A172 (cell line): Measurements from ENCODE around the gene SNX13. TPM values are rescaled to one million over a fixed set of nuclear protein-coding genes. Genes with fewer than 3 reads are reported as not detected.

ENCODE experiments used
- DNase-seq: peaks from one replicate; pipeline ENCODE4 v3.0.0-alpha.2; 2015; ENCODE audit warnings: low spot score
- total RNA-seq: library from RNA; depleted of rRNA; stranded (reverse); fragments of >200 nt; shearing (Covaris generic); gene quantifications from 2 replicates; pipeline ENCODE4 v1.2.3, GENCODE V29; 2014; rRNA removed

The SNX13 gene
- total RNA-seq: 39.3 and 50.4 TPM in 2 replicates

- DNase-seq: peak; percentile 82
Measured at GRCh38 chr7:17940302-17940883, at the start of gene SNX13. SNX13 (minus strand) TSS chr7:17940494; CDS start chr7:17940295, 199 bp downstream.

DNA sequence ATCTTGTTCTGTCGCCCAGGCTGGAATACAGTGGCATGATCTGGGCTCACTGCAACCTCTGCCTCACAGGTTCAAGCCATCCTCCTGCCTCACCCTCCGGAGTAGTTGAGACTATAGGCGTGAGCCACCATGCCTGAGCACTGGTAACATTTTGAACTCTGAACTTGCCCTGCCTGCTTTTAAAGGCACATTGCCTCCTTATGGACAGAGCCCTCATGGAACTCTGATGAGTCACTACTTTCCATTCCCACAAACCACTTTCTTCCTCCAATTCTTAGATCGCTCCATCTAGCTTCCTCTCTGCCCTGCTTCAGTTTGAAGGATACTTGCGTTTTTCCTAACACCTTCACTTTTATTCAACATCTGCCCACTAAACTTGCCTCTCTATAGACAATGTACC is 49.3 kb upstream of the SNX13 start:
- DNase-seq: peak; percentile 52

DNA sequence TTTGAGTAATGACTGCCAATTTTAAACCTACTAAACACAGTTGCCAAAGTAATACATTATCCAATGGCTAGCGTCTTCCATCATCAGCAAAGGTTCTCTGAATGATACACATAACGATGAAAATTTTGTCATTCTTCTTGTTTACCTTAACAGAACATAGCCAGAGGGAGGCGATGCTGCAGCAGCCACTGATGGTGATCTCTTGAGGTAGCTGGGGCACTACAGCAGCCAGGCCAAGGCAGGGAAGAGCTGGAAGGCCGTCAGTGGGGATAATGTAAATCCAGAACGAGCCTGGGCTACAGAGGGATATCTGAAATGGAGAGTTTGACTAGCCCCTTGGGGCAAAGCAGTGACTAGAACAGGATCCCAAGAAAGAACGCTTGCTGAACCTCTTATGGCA is 48.6 kb upstream of the SNX13 start:
- DNase-seq: no peak

DNA sequence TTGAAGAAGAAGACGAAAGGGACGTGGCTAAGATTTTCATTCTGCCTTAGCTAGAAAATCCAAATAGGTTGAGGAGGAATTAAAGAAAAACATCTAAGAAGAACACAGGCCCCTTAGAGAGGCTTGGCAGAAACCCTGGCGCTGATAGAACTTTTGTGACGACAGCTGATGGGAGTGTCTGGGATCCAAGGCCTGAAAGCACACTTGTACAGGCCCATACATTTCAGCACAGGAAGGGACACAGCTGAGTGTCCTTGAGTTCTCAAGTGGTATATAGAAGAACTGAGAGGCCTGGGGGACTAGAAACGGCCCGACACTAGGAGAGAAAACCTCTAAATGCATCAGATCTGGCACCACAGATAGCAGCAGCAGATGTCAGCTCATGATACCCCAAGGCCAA is 47.8 kb upstream of the SNX13 start:
- no peak for DNase-seq

GRCh38 chr7:17986851-17987250 is 46.6 kb upstream of the SNX13 start:
- DNase-seq: peak; percentile 84

DNA sequence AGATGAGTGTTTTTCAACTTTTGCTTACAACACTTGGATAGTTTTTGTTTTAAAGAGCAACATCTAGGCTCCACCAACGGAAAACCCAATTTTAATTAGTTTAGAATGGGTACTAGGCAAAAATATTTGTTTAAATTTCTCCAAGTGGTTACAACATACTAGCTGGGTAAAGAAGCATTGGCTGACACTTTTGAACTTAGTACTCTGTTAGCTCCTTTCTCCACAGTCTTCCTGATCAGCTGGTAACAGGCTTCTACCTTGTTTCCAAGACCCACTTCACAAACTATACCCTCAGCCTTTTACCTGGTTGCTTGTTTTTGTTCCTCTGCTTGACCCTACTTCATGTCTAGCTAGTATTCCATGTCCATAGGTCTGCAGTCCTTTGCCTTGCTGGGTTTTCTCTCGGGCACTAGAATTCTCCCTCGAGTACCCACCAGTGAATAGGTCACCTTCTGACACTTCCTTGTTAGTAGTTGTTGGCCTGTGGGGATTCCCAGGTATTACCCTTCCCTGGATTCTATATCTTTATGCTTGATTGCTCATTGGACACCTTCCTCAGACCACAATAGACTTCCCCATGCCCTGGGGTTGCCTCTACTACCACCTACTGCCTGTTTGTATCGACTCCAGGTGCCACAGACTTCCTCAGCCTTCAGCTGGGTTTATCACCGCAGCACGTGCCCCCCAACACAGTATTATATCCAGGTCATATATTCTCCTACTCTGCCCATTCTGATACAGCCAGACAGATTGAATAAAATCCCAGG is 45.4 kb upstream of the SNX13 start:
- no peak for DNase-seq

- no peak for DNase-seq
Measured at GRCh38 chr7:17984288-17984687, 44.0 kb upstream of the SNX13 start.

DNA sequence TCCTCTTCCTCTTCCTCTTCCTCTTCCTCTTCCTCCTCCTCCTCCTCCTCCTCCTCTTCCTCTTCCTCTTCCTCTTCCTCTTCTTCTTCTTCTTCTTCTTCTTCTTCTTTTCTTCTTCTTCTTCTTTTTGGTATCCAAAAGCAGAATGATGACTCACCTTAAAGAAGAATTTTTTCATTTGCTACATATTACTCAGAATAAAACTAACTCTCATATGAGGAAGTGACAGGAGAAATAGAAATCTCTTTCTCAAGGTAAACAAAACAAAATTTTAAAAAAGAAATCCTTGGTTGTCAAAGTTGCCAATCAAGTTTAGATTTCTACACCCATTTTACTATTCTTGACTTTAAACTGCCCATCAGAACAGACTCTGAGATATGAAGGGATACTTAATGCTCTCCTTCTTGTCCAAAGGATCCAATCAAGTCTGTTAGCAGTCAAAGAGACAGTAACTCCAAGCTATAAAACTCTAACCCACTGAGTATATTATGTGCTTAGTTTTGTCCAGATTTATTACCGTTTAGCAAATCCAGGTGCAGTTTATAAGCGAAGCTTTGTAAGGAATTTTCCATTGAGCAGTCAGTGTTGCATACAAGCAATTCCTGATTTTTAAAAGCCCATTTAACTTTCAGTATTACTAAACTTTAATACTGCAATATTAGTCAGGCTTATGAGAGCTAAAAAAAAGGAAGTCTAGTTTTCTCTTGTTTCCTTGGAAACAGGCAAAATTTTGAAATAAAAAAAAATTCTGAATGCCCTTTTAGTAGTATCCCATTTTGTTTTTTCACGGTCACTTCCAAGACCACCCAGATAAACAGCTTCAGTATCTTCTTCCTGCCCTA is 43.1 kb upstream of the SNX13 start:
- DNase-seq: no peak

DNA sequence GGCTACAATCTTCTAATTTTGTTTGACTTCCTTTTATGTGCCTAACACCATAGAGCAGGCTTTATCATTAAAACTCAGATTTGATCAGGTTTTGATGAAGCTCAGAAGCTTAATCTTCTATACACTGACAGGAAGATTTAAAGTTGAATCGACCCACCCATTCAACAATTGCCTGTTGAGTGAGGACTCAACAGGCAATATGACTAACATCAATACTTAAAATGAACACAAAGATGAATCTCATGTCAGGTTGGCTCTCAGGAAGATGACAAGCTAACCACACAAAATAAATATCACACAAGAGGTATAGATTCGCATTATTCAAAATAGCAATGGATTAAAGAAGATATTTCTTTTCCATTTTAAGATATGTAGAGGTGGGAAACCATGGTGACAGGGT is 36.7 kb upstream of the SNX13 start:
- no peak for DNase-seq

DNA sequence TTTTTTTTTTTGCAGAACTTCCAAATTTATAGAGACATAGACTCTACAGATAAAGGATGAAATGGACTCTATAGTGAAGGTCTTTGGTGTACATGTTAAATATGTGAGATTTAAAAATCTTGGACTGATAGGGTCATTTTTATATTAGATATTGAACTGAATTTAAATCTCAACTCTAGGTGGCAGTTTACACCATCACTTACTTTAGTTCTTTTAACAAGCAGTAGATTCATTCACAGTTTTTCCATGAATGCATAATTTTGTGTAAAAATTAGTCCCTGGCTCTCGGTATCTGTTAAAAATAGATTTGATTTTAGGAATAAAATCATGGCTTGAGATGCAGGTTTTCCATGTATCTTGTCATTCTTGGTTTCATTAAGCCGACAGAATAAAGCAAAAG is 31.1 kb upstream of the SNX13 start:
- DNase-seq: peak; percentile 41

DNA sequence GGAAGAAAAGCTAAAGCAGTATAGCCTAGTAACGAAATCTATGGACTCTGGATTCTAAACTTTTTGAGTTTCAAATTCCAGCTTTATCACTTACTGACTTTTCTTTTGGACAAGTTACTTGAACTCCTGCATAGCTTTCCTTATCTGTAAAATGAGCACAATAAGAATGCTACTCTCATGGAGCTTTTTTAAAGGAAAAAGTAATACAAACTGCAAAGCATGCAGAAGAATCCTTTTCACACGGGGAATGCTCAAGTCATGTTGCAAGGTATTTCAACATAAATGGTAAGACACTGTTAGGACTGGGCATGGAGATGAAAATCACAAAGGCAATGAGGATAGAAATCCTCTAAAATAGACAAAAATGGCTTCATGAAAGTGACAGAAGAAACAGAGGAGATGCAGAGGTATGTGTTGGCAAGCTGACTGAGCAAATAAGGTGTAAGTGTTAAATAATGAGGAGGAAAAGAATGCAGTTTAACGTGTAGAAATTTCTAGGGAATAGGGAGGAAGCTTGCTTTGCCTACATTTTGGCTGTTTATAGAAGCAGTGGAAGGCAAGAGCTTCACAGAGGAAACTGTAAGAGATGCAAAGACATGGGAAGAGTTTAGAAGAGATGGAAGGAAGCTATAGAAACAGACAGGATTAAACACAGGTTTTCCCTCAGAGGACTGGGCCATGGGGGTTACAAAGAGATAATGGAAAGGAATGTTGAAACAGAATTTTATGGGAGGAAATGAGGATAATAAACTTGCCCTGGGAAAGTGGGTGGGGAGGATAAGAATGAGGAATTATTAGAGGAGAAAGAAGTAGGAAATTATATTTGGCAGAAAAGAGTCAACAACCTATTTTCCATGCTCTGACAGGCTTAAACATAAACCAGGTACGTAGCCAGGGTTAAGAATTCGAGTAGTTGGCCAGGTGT is 28.8 kb upstream of the SNX13 start:
- peak; percentile 14 for DNase-seq

GRCh38 chr7:17966706-17967105 is 26.4 kb upstream of the SNX13 start:
- DNase-seq: no peak

GRCh38 chr7:17965603-17966002 is 25.3 kb upstream of the SNX13 start:
- DNase-seq: peak; percentile 39

- DNase-seq: no peak
Measured at GRCh38 chr7:17963281-17963680, 23.0 kb upstream of the SNX13 start.

GRCh38 chr7:17962652-17963051 is 22.4 kb upstream of the SNX13 start:
- no peak for DNase-seq

DNA sequence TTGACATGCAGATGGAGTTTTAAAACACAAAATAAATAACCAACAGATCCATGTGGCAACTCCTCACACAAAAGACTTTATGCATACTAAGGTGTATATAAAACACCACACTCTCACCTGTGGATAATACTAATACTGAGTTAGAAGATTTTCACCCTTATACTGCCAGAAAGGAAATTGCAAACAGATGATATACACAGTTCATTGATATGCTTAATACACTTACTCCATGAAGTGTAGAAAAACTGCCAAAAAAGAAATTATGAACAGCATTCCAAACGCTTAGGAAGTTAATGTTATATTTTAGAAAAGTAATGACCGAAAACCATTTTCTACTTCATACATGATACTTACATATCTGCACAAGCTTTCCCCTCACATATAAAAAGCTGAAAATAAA is 17.6 kb upstream of the SNX13 start:
- no peak for DNase-seq

DNA sequence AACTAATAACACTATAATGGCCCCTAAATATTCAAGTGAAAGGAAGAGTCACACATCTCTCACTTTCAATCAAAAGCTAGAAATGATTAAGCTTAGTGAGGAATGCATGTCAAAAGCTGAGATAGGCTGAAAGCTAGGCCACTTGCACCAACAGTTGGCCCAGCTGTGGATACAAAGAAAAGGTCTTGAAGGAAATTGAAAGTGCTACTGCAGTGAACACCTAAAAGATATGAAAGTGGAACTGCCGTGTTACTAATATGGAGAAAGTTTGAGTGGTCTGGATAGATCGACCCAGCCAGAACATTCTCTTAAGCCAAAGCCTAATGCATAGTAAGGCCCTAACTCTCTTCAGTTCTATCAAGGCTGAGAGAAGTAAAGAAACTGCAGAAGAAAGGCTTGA is 12.1 kb upstream of the SNX13 start:
- DNase-seq: no peak

DNA sequence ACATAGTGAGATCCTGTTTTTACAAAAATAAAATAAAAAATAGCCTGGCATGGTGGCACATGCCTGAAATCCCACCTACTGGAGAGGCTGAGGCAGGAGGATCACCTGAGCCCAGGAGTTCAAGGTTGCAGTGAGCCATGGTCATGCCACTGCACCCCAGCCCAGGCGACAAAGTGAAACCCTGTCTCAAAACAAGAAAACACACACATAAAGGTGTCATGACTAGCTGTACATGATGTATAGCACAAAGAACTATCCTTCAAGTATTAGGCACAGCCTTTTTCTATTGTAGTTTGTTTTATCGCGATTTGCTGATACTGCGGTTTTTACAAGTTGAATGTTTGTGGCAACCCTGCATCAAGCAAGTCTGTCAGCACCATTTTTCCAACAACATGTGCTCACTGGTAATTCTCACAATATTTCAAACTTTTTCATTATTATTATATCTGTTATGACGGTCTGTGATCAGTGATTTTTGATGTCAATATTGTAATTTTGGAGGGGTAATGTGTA is 11.5 kb upstream of the SNX13 start:
- no peak for DNase-seq

DNA sequence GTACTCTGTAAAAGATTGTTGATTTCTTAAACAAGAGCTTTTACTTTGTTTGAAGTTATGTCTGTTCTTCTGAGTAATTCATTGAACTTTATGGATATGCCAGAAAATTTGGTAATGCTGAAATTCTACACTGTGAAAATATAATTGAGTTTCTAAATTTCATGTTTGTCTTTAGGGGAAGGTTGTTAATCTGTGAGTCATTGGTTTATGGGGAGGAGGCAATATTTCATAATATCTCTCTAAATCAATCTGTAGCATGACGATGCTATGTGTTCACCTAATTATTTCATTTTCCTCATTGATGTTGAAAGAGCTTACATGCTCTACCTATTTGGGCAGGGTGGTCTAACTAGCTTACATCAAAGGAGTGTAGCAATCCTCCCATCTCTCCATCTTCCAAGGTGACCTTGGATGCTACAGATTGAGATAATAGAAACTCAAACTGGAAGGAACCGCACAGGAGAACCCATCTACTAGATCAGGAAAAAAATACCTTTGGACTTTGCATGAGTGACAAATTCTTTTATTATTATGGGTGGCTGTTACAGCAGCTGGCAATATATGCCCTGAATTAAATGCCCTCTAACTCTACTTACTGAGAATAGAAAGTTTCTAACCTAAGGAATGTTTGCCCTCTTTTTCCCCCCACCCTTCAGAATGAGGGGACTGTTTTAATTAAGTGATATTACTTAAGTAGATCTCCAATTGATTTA is 8.4 kb upstream of the SNX13 start:
- DNase-seq: no peak

- DNase-seq: no peak
Measured at GRCh38 chr7:17947620-17948019, 7.3 kb upstream of the SNX13 start.

GRCh38 chr7:17946591-17946990 is 6.3 kb upstream of the SNX13 start:
- no peak for DNase-seq
